ENCODE data around the gene LSP1. TPM values are rescaled to one million over a fixed set of nuclear protein-coding genes. Genes with fewer than 3 reads are reported as not detected.

Gene LSP1
- total RNA-seq, 1 donor from 2014 or later: not detected

DNA sequence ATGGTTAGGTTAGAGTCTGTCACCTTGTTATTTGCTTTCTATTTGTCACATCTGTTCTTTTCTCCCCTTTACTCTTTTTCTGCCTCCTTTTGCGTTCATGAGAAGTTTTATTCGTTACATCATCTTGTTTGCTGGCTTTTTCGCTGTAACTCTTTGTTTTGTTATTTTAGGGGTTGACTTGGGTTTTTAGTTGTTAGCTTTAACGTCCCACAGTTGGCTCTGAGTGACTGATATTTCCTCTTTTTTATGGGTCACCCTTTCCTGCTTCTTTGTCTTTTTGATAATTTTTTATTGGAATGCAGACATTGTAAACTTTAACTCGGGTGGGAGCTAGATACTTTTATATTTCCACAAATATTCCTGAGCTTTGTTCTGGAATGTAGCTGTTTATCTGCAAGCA lies 53.3 kb downstream of the LSP1 start:
- Mint-ChIP-seq H3K27me3 (peaks cover 31% of the 10 kb centered on the region), H3K9me3 (ENCODE audit: low read depth) (no peaks in the 10 kb centered on the region), H3K36me3 (ENCODE audit: insufficient read depth) (no peaks in the 10 kb centered on the region), H3K27ac (no peak overlapping the region), H3K4me3 (ENCODE audit: low read depth) (no peak overlapping the region), H3K4me1 (ENCODE audit: low read depth) (peaks cover 6% of the 10 kb centered on the region)
- DNase-seq (ENCODE audit: low spot score, unreplicated experiment): no peak
- TF ChIP-seq CTCF (IDR thresholded peaks at IDR 0.05; ENCODE audit: unreplicated experiment): no peak

GRCh38 chr11:1906611-1907423 lies 53.9 kb downstream of the LSP1 start:
- peaks cover 28% of the 10 kb centered on the region for H3K27me3 Mint-ChIP-seq
- DNase-seq (ENCODE audit: low spot score, unreplicated experiment): no peak
- no peaks in the 10 kb centered on the region for H3K9me3 Mint-ChIP-seq (ENCODE audit: low read depth)
- TF ChIP-seq CTCF (IDR thresholded peaks at IDR 0.05; ENCODE audit: unreplicated experiment): no peak
- no peaks in the 10 kb centered on the region for H3K36me3 Mint-ChIP-seq (ENCODE audit: insufficient read depth)
- peaks cover 6% of the 10 kb centered on the region for H3K4me1 Mint-ChIP-seq (ENCODE audit: low read depth)
- no peak overlapping the region for H3K27ac Mint-ChIP-seq
- no peak overlapping the region for H3K4me3 Mint-ChIP-seq (ENCODE audit: low read depth)

- no peaks in the 10 kb centered on the region for H3K36me3 Mint-ChIP-seq (ENCODE audit: insufficient read depth)
- H3K9me3 Mint-ChIP-seq (ENCODE audit: low read depth): no peaks in the 10 kb centered on the region
- peaks cover 6% of the 10 kb centered on the region for H3K4me1 Mint-ChIP-seq (ENCODE audit: low read depth)
- no peak for DNase-seq (ENCODE audit: low spot score, unreplicated experiment)
- H3K27me3 Mint-ChIP-seq: peaks cover 36% of the 10 kb centered on the region
- no peak for TF ChIP-seq CTCF (IDR thresholded peaks at IDR 0.05; ENCODE audit: unreplicated experiment)
- no peak overlapping the region for H3K4me3 Mint-ChIP-seq (ENCODE audit: low read depth)
- H3K27ac Mint-ChIP-seq: no peak overlapping the region
Measured at GRCh38 chr11:1908618-1909017, 55.7 kb downstream of the LSP1 start.

GRCh38 chr11:1909524-1909923 lies 56.6 kb downstream of the LSP1 start:
- no peak overlapping the region for H3K4me3 Mint-ChIP-seq (ENCODE audit: low read depth)
- H3K27ac Mint-ChIP-seq: no peak overlapping the region
- no peaks in the 10 kb centered on the region for H3K9me3 Mint-ChIP-seq (ENCODE audit: low read depth)
- no peak for TF ChIP-seq CTCF (IDR thresholded peaks at IDR 0.05; ENCODE audit: unreplicated experiment)
- peaks cover 41% of the 10 kb centered on the region for H3K27me3 Mint-ChIP-seq
- DNase-seq (ENCODE audit: low spot score, unreplicated experiment): no peak
- peaks cover 6% of the 10 kb centered on the region for H3K4me1 Mint-ChIP-seq (ENCODE audit: low read depth)
- no peaks in the 10 kb centered on the region for H3K36me3 Mint-ChIP-seq (ENCODE audit: insufficient read depth)

DNA sequence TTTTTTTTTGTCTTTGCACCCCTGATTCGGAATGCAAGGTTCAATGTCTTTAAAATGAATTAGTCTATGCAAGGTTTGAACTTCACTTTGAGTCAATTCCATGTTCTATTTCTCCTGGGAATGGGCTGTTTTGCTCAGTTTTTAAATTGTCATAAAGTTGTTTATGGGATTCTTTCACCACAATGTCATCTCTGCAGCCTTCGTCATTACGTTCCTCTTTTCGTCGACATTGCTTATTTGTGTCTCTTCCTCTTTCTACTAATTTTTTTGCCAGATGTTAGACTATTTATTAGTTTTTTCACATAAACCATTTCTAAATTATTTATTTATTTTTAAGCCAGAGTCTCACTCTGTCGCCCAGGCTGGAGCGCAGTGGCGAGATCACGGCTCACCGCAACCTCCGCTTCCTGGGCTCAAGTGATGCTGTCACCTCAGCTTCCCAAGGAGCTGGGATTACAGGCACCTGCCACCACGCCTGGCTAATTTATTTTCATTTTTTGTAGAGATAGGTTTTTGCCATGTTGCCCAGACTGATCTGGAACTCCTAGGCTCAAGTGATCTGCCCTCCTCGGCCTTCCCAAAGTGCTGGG lies 59.5 kb downstream of the LSP1 start:
- Mint-ChIP-seq H3K4me3 (ENCODE audit: low read depth) (no peak overlapping the region), H3K9me3 (ENCODE audit: low read depth) (no peaks in the 10 kb centered on the region), H3K27ac (no peak overlapping the region), H3K27me3 (peaks cover 34% of the 10 kb centered on the region), H3K36me3 (ENCODE audit: insufficient read depth) (no peaks in the 10 kb centered on the region), H3K4me1 (ENCODE audit: low read depth) (peaks cover 2% of the 10 kb centered on the region)
- no peak for TF ChIP-seq CTCF (IDR thresholded peaks at IDR 0.05; ENCODE audit: unreplicated experiment)
- DNase-seq (ENCODE audit: low spot score, unreplicated experiment): no peak

Data from progenitor cell of endocrine pancreas (in vitro differentiated cells).